Chondrocyte (in vitro differentiated cells): ENCODE results near the gene RAD51B. TPM values are rescaled to one million over a fixed set of nuclear protein-coding genes. Genes with fewer than 3 reads are reported as not detected.

Experiments used
- DNase-seq: peaks from one replicate; pipeline ENCODE4 v3.0.0; 2021; ENCODE audit warnings: mixed read lengths, low spot score
- H3K27ac Mint-ChIP-seq: one replicate; pipeline ENCODE4 v1.8.0; 2021; ENCODE audit warnings: mild to moderate bottlenecking, moderate library complexity, mixed read lengths; ENCODE audit not compliant: unreplicated experiment
- H3K27me3 Mint-ChIP-seq: 2 replicates; pipeline ENCODE4 v1.8.0; 2021; ENCODE audit warnings: low read depth, mixed read lengths
- H3K36me3 Mint-ChIP-seq: 2 replicates; pipeline ENCODE4 v1.8.0; 2021; ENCODE audit warnings: low read depth, mixed read lengths
- H3K4me1 Mint-ChIP-seq: 2 replicates; pipeline ENCODE4 v1.8.0; 2021; ENCODE audit warnings: low read depth, mild to moderate bottlenecking, mixed read lengths
- H3K4me3 Mint-ChIP-seq: one replicate; pipeline ENCODE4 v1.8.0; 2021; ENCODE audit warnings: mild to moderate bottlenecking, moderate library complexity, mixed read lengths; ENCODE audit not compliant: unreplicated experiment
- H3K9me3 Mint-ChIP-seq: 2 replicates; pipeline ENCODE4 v1.8.0; 2021; ENCODE audit warnings: low read depth, mixed read lengths
- CTCF ChIP-seq: fragments of 200-600 bp; sonication (generic); IDR thresholded peaks from 2 replicates; pipeline ENCODE4 v1.5.0; 2021; ENCODE audit warnings: antibody characterized with exemption, mild to moderate bottlenecking, moderate library complexity
- total RNA-seq: library from RNA; stranded (reverse); gene quantifications from 3 replicates; pipeline ENCODE4 v1.2.1, GENCODE V29; 2021

Gene RAD51B
- total RNA-seq, 1 donor from 2014 or later = 8.2 TPM

- no peaks in the 10 kb centered on the region for H3K27me3 Mint-ChIP-seq
- H3K27ac Mint-ChIP-seq = no peak overlapping the region
- no peaks in the 10 kb centered on the region for H3K9me3 Mint-ChIP-seq
- H3K4me1 Mint-ChIP-seq = peaks cover 28% of the 10 kb centered on the region
- no peak for DNase-seq
- H3K36me3 Mint-ChIP-seq = no peaks in the 10 kb centered on the region
- no peak for TF ChIP-seq CTCF
- no peak overlapping the region for H3K4me3 Mint-ChIP-seq
These were observed 649.0 kb downstream of the RAD51B start for GRCh38 chr14:68468437-68469207.

GRCh38 chr14:68469208-68469713 is 649.7 kb downstream of the RAD51B start:
- no peak for DNase-seq

GRCh38 chr14:68470361-68470760 is 650.8 kb downstream of the RAD51B start:
- Mint-ChIP-seq H3K9me3 (no peaks in the 10 kb centered on the region), H3K27ac (no peak overlapping the region), H3K27me3 (no peaks in the 10 kb centered on the region), H3K36me3 (peaks cover 1% of the 10 kb centered on the region), H3K4me1 (peaks cover 13% of the 10 kb centered on the region), H3K4me3 (no peak overlapping the region)
- DNase-seq = no peak
- no peak for TF ChIP-seq CTCF

More at GRCh38 chr14:68469208-68469713, 649.7 kb downstream of the RAD51B start:
- no peak overlapping the region for H3K4me3 Mint-ChIP-seq
- peaks cover 24% of the 10 kb centered on the region for H3K4me1 Mint-ChIP-seq
- H3K36me3 Mint-ChIP-seq = peaks cover 1% of the 10 kb centered on the region
- no peaks in the 10 kb centered on the region for H3K9me3 Mint-ChIP-seq
- no peak overlapping the region for H3K27ac Mint-ChIP-seq
- no peak for TF ChIP-seq CTCF
- H3K27me3 Mint-ChIP-seq = no peaks in the 10 kb centered on the region

- no peak overlapping the region for H3K4me3 Mint-ChIP-seq
- H3K27me3 Mint-ChIP-seq = no peaks in the 10 kb centered on the region
These were observed 651.7 kb downstream of the RAD51B start for GRCh38 chr14:68471029-68471963.

More at GRCh38 chr14:68471029-68471963, 651.7 kb downstream of the RAD51B start:
- no peak for TF ChIP-seq CTCF
- Mint-ChIP-seq H3K4me1 (peaks cover 12% of the 10 kb centered on the region), H3K36me3 (peaks cover 1% of the 10 kb centered on the region), H3K27ac (no peak overlapping the region), H3K9me3 (no peaks in the 10 kb centered on the region)
- no peak for DNase-seq
